LNCAP (cell line): ENCODE measurements around the gene DCT.

Experiments used
- TF ChIP-seq, protein P1 (sequence below): fragments of 450-650 bp; IDR thresholded peaks from 2 replicates; pipeline ENCODE4 v1.5.1; 2017; ENCODE audit warnings: mild to moderate bottlenecking

DCT gene

DNA sequence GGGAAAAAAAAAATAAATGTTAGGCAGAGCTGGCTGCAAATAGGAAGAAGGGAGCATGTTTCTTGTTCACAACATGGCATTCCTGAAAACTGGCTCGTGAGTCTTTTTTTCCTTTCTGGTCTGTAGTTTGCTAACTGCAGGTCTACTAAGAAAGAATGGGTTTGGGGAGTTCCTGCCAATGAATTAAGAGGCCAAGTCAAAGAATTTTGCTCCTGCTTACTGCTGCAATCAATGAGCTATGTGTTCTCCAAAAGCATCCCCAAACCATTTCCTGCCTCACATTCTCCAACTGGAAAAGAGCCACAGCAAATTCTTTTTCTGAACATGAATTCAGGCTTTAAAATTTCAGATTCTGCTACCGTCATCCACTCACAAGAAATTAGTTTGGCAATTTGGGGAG, 88.6 kb downstream of the DCT start:
- TF ChIP-seq, protein P1, sequence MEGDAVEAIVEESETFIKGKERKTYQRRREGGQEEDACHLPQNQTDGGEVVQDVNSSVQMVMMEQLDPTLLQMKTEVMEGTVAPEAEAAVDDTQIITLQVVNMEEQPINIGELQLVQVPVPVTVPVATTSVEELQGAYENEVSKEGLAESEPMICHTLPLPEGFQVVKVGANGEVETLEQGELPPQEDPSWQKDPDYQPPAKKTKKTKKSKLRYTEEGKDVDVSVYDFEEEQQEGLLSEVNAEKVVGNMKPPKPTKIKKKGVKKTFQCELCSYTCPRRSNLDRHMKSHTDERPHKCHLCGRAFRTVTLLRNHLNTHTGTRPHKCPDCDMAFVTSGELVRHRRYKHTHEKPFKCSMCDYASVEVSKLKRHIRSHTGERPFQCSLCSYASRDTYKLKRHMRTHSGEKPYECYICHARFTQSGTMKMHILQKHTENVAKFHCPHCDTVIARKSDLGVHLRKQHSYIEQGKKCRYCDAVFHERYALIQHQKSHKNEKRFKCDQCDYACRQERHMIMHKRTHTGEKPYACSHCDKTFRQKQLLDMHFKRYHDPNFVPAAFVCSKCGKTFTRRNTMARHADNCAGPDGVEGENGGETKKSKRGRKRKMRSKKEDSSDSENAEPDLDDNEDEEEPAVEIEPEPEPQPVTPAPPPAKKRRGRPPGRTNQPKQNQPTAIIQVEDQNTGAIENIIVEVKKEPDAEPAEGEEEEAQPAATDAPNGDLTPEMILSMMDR = no peak

DNA sequence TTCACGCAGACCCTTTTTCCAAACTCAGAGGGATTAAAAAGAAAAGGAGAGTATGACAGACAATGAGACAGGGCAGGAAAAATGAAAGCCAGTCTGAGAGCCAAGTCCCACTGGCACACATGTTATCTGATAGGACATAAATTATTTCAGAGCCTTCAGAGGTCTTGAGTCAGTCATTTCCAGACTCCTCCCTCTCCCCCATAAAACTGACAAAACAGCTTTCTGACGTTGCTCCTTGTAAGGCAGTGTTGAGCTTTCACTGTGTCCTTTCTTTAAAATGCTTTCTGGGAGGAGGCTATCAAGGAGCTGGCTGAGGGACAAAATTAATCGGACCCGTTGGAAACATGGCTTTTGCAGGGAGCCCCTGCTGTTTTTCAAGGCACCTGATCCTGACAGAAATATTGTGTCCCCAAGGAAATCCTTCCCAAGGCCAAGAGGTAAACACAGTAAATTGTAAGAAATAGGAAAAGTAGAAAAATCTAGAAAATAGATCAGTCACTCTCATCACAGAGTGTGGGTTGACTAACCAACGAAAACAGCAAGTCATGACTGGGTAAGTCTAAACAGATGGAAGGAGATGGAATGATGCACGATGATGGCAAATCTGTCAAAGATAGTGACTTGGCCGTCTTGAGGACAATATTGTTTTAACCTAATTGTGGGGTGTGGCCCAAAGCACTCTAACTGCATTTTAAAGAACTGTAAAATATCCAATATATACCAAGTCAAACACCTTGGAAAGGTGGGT, 89.7 kb downstream of the DCT start:
- TF ChIP-seq, protein P1 = no peak

DNA sequence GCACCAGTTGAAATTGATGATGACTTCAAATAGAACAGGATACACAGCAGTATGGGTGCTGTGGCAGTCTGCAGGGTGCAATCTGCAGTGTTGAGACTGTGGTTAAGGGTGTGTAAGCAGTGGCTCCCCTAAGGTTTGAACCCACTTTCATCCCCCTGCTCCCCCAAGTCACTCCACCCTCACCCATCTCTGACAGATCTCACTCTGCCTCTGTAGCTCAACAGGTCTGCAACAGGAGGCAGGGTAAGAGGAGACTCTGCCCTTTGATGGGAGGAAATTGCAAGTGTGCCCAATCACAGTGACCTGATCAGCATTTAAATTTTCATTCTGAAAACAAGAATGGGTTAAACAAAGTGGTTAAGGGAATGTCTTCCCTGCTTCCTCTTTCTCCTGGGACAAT, 92.4 kb downstream of the DCT start:
- TF ChIP-seq, protein P1 = no peak
